Right ventricle myocardium superior (tissue), 1 donor: ENCODE data around the gene ARF5. TPM values are rescaled to one million over a fixed set of nuclear protein-coding genes. Genes with fewer than 3 reads are reported as not detected.
"Not testable (repeated sequence)": the region's sequence is repeated elsewhere in the genome, so short reads cannot be mapped to it uniquely, and the experiment has no call there.

Experiments
- ATAC-seq: fragments of 200-7000 bp; cut with Tn5 transposase; one replicate; pipeline ENCODE4 v1.9.1; 2020; ENCODE audit warnings: mild to moderate bottlenecking; ENCODE audit not compliant: poor library complexity
- DNase-seq: peaks from one replicate; pipeline ENCODE4 v3.0.0-alpha.2; 2020
- intact Hi-C: fragments of 100-400 bp; cut with DNase I; formaldehyde crosslinking; loops from one replicate; pipeline ENCODE4 v1.11.2; 2022
- long read RNA-seq: library from polyadenylated mRNA; unstranded; transcript quantifications from one replicate; pipeline ENCODE4 v2.0.0, GENCODE V29; 2021
- total RNA-seq: library from RNA; stranded (reverse); fragmentation: NEBNext Ultra II Directional; extraction: Animal tissue kit (Norgen Biotek cat#: 25700); gene quantifications from one replicate; pipeline ENCODE4 v1.2.1, GENCODE V29; 2021
- donor health status: DM: no; HTN: yes; CAD: no; lungs with severe emphysema.

The ARF5 gene
- total RNA-seq, result 70.5 TPM
- long read RNA-seq, transcript ARF5-201 (6 exons, 1,103 nt), result major isoform, 95 of 101 reads
- long read RNA-seq, partial matches to known transcripts, result 3 of 101 reads
- long read RNA-seq, other reads (novel, unspliced or antisense), result 0 of 101 reads

- DNase-seq (peak; percentile 94), ATAC-seq (peak; percentile 96)
- intact Hi-C loops, result loop anchor here (5.0 to 10.0 kb wide), 2 partner anchors 64 to 193 kb away; partner anchors contain the start of genes SND1 and ZNF800
Observed at GRCh38 chr7:127588019-127588696, at the start of gene ARF5. Gene ARF5 (plus strand): TSS chr7:127588411. CDS start chr7:127588499, 88 bp downstream.

GRCh38 chr7:127539116-127539515, 49.1 kb upstream of the ARF5 start:
- DNase-seq (no peak), ATAC-seq (no peak)
- intact Hi-C loops, result no loop called here

GRCh38 chr7:127540461-127540860, 47.8 kb upstream of the ARF5 start:
- DNase-seq, ATAC-seq, intact Hi-C loops: not testable (repeated sequence)

- no peak for ATAC-seq
- intact Hi-C loops, result no loop called here
- no peak for DNase-seq
Observed at GRCh38 chr7:127541548-127541947, 46.7 kb upstream of the ARF5 start.

GRCh38 chr7:127546313-127546712, 41.9 kb upstream of the ARF5 start:
- no peak for DNase-seq
- ATAC-seq, result no peak
- intact Hi-C loops, result no loop called here

GRCh38 chr7:127550247-127550646, 38.0 kb upstream of the ARF5 start:
- intact Hi-C loops, result no loop called here
- no peak for DNase-seq
- ATAC-seq, result no peak

GRCh38 chr7:127551941-127552340, 36.3 kb upstream of the ARF5 start:
- DNase-seq (no peak), ATAC-seq (no peak)
- intact Hi-C loops, result no loop called here

GRCh38 chr7:127556404-127556803, 31.8 kb upstream of the ARF5 start:
- intact Hi-C loops, result no loop called here
- ATAC-seq (no peak), DNase-seq (no peak)

GRCh38 chr7:127557803-127558202, 30.4 kb upstream of the ARF5 start:
- intact Hi-C loops, result no loop called here
- DNase-seq, result no peak
- ATAC-seq, result no peak

- DNase-seq, result no peak
- no peak for ATAC-seq
- intact Hi-C loops, result no loop called here
Observed at GRCh38 chr7:127566242-127566641, 22.0 kb upstream of the ARF5 start.

- DNase-seq, ATAC-seq, intact Hi-C loops: not testable (repeated sequence)
Observed at GRCh38 chr7:127568034-127568433, 20.2 kb upstream of the ARF5 start.

GRCh38 chr7:127571741-127572505, 16.3 kb upstream of the ARF5 start:
- intact Hi-C loops, result no loop called here
- DNase-seq (no peak), ATAC-seq (no peak)

- intact Hi-C loops, result no loop called here
- DNase-seq (peak; percentile 37), ATAC-seq (no peak)
Observed at GRCh38 chr7:127578036-127578684, 10.1 kb upstream of the ARF5 start.

- DNase-seq (no peak), ATAC-seq (no peak)
- intact Hi-C loops, result no loop called here
Observed at GRCh38 chr7:127578711-127579275, 9.4 kb upstream of the ARF5 start.

- intact Hi-C loops, result loop anchor here (10.0 kb wide), 1 partner anchor 186 kb away; the partner anchor contains the start of gene ZNF800
- DNase-seq (no peak), ATAC-seq (no peak)
Observed at GRCh38 chr7:127580612-127581011, 7.6 kb upstream of the ARF5 start.

- intact Hi-C loops, result loop anchor here (10.0 kb wide), 1 partner anchor 187 kb away; the partner anchor contains the start of gene ZNF800
- DNase-seq, result no peak
- ATAC-seq, result no peak
Observed at GRCh38 chr7:127581716-127582115, 6.5 kb upstream of the ARF5 start.

GRCh38 chr7:127582361-127582760, 5.8 kb upstream of the ARF5 start:
- intact Hi-C loops, result loop anchor here (10.0 kb wide), 1 partner anchor 188 kb away; the partner anchor contains the start of gene ZNF800
- ATAC-seq (peak; percentile 50), DNase-seq (peak; percentile 89)

- intact Hi-C loops, result loop anchor here (5.0 to 10.0 kb wide), 2 partner anchors 68 to 190 kb away; partner anchors contain the start of genes SND1 and ZNF800
- ATAC-seq (no peak), DNase-seq (no peak)
Observed at GRCh38 chr7:127584648-127585043, 3.6 kb upstream of the ARF5 start.
